ENCODE data around the gene PRR35.

DNA sequence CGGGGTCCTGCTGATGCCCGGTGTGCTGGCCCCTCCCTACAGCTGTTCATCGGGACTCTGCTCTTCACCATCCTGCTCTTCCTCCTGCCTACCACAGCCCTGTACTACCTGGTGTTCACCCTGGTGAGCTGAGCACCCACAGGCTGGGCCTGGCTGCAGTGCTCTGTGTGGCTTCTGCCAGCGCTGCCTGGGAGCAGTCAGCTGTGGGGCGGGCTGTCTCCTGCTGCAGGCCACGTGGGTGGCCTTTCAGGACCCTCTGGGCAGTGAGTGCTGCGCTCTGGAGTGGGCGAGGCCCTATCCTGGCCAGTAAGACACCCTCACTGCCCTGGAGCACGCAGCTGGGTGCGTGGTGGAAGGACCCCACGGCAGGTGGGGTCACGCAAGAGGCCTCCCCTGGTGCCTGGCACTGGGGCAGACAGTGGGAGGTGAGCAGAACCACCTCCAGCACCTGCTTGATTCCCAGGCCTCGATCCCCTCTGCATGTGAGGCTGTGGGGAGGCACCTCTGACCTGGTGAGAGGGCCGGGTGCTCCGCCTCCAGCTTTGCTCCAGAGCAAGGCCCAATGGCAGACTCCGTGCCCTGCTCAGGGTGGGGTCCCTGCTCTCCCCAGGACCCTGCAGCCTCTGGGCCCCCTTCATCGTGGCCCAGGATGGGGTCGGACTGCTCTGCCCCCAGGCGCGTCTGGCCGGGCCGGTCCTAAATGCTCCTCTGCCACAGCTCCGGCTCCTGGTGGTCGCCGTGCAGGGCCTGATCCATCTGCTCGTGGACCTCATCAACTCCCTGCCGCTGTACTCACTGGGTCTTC is 20.1 kb downstream of the PRR35 start:
- TF ChIP-seq CTCF (IDR thresholded peaks at IDR 0.05; ENCODE audit: low read depth, low read length, poor library complexity, severe bottlenecking) (no peak), EZH2phosphoT487 (IDR thresholded peaks at IDR 0.05; ENCODE audit: borderline replicate concordance, low read length) (no peak)

All from DOHH2 (cell line).